ENCODE results near the gene DUOXA2.
"Not testable (repeated sequence)": the region's sequence is repeated elsewhere in the genome, so short reads cannot be mapped to it uniquely, and the experiment has no call there.

The DUOXA2 gene

DNA sequence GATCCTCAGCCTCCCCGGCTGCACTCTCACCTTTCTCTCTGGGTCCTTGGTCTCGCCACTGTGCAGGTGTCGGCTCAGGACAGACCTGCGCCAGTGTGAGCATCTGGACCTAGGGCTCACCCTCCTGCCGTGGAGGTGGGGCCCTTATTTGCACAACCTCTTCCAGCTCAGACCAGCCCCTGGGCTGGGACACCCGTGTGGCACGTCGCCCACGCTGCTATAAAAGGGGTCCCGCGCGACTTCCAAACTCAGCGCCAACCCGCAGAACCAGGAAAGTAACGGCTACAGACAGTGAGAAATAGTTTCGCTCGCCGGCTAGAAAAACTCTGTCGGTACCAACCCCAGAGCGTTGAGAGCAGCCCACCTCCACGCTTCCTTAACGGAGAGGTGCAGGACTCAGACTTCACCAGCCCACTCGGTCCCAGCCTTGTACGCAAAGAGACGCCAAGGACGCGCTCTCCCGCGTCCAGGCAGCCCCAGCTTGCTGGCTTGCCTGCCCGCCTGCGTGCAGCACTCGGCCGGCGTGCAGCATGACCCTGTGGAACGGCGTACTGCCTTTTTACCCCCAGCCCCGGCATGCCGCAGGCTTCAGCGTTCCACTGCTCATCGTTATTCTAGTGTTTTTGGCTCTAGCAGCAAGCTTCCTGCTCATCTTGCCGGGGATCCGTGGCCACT lies at the start of gene DUOXA2, which contains the start of gene DUOX2:
DUOXA2 (plus strand) TSS at position 251 of the 675 bp plus-strand sequence; CDS start at position 531, 280 bp downstream.
DUOX2 (minus strand) TSS at position 97 of the 675 bp plus-strand sequence. CDS start 761 bp downstream, outside the sequence.
- DNase-seq: no peak

DNA sequence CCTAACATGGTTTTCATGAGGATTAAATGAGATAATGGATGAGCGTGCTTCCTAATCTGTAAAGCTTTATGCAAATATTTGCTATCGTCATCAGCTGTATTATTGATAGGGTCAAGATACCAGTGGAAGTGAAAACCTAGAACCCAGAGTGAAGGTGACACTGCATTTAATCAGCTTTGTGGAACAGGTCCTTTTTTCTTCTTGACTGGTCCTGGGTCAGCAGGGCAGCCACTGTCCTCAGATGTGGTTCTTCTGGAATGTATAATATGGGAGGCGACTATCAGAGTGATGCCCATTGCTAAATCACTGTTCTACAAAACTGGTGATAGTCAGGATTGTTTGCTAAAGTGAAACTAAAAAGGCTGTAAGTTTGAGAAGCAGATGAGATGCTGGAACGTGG lies 49.7 kb upstream of the DUOXA2 start:
- no peak for DNase-seq

DNA sequence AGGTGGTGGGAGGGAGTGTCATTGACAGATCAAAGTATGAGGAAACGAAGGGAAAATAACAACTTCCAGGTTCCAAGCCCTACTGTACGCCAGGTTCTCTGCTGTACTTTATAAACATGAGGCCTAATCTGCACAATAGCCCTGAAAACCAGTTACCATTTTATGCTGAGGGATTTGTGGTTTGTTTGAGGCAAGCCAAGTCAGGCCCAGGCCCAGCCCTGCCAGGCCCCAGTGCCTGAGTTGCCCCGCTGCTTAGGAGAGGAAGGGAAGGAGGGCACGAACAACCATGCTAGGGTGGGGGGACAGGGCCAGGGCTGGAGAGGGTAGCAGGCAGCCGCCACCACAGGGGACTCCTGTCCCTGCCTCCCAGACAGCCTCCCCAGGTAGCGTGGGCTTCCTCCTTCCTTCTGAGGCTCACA lies 44.2 kb upstream of the DUOXA2 start:
- not testable (repeated sequence) for DNase-seq

DNA sequence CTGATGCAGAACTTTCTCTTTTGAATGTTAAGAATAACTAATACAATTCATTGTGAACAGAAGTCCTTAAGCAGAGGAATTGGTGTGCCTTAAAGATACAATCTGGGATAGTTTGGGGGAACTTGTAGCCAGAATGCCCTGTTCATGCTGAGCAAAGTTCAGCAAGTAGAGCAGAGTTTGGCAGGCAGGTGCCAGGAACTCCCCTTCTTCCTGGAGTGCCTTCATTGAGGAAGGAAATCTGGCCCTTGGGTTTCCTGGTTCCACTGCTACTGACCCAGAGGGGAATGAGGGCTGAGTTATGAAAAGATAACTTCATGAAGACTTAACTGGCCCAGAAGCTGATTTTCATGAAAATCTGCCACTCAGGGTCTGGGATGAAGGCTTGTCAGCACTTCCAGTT lies 40.5 kb upstream of the DUOXA2 start:
- DNase-seq: not testable (repeated sequence)

DNA sequence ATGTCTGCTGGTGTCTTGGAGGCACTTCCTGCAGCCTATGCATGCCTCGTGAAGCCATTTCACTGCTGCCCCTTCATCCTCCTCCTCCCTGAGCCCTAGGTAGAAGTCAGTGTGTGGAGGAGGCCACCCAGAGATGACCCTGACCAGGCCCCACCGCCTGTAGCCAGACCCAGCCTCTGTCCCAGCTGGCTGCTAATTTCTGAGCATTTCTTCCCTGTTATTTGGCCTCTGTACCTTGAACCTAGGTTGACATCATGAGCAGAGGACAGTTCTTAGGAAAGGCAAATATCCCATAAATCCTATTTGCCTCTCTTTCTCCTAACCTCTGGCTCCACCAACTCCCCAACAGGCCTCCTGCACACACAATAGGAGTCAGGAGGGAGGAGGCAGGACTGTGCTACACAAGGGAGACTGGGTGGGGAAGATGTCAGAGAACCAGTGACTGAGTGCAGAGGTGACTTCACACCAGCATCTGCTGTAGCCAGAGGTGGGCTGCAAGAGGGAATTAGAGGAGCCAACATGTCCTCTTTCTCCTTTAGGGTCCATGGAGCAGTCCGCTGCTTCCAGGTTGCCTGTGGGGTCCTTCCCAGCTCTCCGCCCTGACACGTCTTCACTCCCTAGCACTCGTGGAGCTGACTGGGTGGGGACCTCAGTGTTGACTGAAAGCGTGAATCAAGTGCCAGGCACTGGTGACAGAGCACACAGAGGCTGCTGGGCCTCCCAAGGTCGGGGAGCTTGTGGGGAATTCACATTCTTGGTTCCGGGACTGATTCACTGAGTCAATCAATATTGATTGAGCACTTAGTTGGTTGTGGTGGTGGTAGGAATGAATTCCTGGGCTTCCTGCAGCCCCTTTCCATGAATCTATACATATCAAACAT lies 38.4 kb upstream of the DUOXA2 start:
- not testable (repeated sequence) for DNase-seq

DNA sequence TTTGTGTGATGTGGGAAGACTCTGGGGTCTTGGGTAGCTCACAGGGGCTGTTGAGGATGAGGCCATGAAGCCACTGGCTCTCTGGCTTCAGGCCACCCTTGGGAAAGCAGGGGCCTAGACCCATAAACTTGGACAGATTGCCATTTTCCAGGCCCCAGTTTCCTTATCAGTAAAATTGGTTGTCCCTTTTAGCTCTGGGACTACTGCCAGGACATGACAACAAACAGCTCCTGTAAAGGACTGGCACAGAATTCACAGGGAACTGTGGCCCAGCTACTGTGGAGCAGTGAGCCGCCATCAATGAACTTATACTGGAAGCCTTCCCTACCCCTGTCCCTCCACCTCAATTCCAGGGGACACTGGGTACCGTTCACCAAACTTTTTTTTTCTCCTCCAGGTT lies 36.7 kb upstream of the DUOXA2 start:
- DNase-seq: not testable (repeated sequence)

DNA sequence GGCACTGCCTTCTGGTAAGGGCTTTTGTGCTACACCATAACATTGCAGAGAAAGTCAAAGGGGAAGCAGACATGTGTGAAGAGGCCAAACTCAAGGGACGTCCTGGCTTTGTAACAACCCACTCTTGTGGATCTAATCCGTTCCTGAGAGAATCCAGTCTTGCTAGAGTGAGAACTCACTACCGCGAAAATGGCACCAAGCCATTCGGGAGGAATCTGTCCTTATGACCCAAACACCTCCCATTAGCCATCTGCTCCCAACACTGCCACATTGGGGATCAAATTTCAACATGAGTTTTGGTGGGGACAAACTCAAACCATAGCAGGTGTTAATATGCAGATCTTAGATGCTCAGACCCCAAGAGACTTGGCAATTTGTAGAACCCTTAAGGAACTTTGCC lies 34.9 kb upstream of the DUOXA2 start:
- not testable (repeated sequence) for DNase-seq

DNA sequence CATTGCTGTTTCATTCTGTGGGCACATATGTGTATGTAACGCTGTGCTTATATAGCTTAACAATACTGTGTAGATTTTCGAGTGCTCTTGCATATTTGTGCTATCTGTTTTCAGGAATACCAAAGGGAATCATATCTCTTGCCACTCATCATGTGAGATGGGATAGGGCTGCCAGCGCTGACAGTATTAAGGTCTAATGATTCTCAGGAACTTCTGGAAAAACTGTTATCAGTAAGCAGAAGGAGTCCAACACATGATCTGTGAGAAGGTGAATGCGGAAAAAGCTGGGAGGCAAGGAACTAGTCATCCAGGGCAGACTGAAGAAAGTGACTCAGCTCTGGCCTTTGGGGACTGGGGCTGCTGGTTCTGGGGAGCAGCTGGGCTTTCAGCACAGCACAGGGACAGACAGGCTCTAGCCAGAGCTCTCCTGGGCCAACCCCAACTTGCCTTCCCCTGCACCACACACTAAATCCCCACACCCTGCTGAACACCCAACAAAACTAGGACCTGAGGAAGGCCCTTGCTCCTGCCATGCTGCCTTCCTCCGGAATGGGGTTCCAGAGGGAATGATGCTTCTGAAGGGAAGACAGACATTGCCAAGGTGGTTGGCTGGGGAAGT lies 34.4 kb upstream of the DUOXA2 start:
- not testable (repeated sequence) for DNase-seq

DNA sequence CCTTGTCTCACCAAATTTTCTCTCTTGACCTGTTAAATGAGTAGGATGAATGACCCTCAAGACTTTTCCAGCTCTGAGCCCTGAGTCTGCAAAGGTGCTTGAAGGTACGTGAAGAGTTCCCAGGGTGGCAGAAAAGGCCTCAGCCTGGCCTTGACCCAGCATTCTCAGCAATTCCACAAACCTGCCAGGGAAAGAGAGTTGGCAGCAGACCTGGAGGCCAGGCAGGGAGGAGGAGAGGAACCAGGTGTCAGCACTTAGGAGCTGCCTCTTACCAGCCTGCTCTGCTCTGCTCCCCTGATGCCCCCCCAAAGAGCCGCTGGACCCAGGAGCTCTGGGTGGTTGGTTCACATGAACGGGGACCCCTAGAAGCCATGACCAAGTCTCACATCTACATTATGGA lies 33.5 kb upstream of the DUOXA2 start:
- not testable (repeated sequence) for DNase-seq

DNA sequence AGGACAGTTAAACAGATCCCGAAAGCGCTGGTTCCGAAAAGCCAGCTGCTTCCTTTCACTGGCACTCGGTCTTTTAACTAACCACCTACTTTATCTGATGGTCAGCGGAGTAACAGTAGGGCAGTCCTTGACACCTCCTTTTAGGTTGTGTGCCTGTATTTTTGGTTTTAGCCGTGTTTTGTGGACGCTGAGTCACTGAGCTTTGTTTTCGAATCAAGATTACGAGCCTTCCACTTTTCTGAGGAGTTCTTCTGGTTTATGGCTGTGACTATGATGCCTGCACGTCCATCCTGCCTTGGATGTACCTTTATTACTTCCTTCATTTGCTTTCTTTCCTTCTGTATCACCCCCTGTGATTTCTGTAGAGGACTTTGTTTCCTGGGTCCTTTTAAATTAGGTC lies 31.7 kb upstream of the DUOXA2 start:
- not testable (repeated sequence) for DNase-seq

DNA sequence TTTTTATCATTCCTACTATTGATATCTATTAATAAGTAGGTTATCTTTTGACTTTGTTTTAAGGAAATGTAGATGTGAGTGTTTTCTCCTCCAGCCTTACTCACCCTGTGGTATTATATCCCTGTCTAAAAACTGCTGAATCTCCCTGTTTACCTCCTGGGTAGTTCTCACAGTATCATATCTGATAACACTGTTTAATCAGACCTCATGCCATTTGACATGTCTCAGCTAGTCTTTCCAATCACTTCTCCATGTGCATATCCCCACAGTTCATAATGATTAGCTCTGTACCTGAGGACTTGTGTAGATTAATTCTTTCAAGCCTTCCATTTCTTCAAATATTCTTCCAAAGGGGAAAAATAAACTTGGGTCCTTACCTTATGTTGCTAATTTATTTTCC lies 30.9 kb upstream of the DUOXA2 start:
- no peak for DNase-seq

DNA sequence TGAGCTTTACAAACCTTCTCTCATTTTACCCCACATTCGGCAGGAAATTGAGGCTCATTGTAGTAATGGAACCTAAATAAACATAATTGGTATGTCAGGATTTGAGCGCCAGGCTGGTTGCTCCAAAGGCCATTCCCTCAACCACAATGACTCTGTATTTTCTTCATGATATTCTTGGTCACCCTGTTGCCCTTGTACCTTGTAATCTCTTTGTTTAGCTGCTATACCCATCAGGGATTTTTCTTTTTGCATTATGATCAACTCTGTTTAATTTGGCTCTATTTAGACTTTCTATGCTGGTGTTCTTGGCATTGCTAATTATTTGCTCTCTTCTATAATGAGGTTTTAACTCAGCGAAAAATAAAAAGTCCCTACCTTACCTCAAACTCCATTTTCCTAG lies 30.0 kb upstream of the DUOXA2 start:
- no peak for DNase-seq

DNA sequence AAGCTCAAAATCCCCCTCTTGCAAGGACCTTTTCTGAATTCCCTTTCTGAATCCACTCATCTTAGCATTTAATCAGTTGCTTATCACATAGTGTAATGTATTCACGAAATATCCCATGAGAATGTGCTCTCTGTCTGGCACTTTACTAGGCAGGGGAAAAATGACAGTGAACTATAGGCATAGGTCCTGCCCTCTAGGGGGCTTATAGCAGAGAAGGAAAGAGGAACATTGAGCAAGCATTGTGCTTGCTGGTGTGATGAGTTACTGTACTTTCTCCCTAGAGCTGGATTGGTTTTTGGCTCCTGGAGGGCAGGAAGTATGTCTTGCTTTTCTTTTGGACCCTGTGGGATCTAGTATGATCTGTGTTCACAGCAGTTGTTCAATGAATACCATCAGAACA lies 26.6 kb upstream of the DUOXA2 start:
- DNase-seq: no peak

DNA sequence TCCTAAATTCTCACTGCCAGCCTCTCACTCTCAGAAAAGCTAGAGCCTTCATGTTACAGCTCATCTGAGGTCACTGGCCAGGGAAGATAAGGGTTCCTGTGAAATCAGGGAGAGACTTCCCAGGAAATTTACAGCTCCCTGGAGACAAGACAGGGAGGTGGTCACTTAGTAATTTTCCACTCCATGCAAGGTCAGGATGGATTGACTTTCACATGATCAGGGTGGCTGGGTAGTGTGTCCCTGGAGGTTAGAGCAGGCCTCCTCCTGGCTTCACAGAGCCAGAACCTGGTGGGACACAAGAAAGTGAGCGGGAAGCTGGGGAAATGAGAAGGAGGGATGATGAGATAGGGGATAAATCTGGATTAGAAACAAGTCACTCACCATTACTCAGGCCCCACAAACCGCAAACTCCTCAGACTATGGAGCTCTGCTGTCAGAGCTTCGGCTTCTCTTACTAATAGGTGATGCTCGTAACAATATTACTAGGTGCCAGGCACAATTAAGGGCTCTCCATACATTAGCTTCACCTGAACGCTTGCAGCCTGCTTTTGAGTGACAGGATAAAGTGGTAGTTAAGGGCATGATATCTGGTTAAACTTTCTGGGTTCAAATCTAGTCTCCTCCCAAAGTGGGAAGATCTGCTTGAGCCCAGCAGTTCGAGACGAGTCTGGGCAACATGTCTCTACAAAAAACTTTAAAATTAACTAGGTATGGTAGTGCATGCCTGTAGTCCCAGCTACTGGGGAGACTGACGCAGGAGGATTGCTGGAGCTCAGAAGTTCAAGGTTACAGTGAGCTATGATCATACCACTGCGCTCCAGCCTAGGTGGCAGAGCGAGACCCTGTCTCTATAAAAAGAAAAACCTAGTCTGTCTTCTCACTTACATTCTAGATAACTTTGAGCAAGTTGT lies 25.1 kb upstream of the DUOXA2 start:
- no peak for DNase-seq

DNA sequence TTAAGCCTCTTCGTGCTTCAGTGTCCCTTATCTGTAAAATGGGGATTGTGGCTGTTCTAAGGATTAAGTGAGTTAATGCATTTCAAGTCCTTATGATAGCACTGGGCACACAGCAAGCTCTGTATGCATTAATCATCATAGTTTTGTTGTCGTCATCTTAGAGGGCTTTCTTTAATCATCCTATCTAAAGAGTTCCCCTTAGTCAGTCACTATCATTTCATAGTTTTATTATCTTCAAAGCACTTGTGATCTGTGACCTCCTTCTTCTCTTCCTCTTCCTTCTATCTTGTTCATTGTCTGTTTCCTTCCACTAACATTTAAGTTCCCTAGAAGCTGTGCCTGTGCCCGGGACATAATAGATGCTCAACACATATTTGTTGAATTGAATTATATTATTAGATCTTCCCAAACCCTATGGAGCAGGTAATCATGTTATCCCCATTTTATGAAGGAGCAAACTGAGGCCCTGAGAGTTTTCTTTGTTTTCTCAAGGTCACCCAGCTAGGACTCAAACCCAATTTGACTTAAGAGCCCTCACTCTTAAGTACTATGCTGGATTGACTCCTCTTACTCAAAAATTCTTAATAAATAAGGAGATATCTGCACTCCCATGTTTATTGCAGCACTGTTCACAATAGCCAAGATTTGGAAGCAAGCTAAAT lies 24.3 kb upstream of the DUOXA2 start:
- no peak for DNase-seq

DNA sequence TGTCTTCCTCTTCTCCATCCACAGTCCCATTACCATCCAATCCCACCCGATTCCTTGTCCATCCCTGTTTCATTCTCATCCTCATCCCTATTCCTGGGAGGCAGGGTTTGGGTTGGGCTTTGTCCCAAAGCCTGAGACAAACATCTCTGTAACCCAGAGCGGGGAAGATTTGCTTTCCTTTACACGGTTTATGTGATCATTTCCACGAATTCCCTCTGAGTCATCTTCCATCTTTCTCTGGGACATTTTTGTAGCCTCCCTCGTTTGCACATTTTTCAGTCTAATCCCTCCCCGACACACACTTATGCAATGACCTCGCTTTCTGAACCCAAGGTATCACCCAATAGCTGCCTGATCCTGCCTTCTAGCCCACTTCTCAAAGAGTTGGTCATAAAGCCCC lies 23.0 kb upstream of the DUOXA2 start:
- no peak for DNase-seq

DNA sequence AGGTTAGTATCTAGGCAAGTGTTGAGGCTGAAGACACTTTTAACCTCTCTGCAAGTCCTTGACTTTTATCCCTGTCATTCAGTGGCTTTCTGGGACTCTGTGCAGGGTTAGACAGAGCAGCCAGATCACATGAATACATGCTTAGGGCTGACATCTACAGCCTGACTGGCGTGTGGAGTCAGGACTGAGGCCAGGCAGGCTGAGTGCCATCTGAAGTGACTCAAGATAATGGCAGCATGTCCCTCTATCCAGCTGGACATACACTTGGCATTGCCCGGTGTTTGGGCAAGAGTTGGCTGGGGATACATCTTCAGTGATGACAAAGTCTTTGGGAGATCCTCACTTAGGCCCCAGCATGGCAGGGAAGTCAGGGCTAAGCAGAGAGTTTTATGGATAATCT lies 22.6 kb upstream of the DUOXA2 start:
- DNase-seq: no peak

DNA sequence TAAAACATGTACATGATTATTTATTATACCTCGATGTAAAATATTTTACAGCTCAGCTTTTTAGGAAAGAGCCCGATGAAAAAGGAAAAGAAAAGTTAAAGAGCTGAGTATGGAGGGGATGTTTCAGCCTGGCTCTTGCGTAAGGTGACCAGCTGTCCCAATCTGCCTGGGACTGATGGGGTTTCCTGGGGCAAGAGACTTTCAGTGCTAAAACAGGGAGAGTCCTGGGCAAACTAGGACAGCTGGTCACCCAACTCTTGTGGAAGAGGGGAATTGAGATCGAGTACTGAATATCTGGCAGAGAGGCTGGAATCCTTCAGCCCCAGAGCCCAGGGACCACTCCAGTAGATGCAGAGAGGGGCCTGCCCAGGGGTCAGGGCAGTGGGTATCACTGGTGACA lies 21.1 kb upstream of the DUOXA2 start:
- DNase-seq: no peak

DNA sequence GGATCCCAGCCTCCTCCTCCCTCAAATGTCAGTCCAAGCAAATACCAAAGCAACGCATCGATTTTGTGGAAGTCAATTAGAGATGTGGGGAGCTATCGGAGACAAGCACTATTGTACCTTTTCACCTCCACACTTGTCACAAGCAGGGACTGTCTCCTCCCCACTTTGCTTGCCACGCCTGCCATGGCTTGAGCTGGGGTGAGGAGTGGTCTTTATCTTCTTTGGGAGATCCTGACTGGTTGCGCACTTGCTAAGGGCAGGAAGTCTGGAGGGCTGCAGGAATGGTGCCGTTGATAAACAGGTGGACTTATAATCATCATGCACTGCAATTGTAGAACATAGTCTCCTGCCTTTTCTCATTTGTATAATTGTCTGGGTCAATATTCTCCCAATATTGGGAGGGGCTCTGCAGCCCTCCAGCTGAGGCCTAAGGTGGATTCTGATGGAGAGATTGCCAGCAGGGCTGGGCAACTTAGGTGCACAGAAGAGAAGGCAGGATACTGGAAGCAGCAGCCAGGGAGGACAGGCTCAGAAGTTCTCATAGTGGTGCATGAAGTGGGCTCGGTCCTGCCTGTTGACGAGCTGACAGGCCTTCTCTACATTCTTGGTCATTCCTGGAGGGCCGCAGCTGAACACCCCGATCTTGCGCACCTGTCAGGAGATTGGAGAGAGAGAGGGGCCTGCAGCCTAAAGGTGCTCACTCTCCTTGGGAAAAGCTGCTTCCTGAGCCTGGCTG lies 20.3 kb upstream of the DUOXA2 start:
- no peak for DNase-seq

DNA sequence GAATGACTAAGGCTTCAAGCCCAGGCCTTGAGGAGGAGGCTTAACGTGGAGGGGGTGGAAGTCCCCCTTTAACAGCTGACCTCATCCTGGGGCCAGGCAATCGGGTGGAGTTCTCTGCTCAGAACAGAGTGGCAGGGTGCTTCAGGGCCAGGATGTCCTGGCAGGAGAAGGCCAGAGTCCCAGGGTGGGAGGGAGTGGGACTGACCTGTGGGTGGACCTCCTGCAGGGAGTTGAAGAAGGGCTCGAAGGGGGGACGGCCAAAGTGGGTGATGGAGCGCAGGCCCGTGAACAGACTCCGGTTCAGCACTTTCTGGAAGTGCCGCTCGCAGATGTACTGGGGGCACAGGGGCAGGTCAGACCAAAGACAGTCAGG lies 19.8 kb upstream of the DUOXA2 start:
- no peak for DNase-seq

DNA sequence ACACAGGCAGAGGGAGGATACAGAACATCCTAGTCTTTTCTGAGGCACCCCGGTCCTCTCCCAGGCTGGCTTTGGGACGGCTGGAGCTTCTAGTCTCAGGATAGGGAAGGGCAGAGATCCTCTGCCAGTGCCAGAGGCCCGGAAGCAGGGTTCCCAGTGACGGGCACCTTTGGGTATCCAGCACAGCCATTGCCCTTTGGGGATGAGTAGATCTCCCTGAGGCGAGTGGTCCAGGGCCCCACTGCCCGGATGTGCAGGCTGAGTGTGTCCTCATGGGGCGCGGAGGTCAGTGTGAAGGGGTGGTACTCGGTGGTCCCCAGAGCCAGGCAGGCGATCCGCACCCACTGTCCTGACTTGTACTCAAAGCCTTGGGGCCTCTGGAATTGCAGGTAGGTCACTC lies 18.5 kb upstream of the DUOXA2 start:
- DNase-seq: no peak

Measured in NCI-H345 (cell line).